CD4-positive, alpha-beta T cell treated with Interferon alpha-2 for 1 hour (primary cell): ENCODE measurements around the gene NHERF2.
"Not testable (repeated sequence)": the region's sequence is repeated elsewhere in the genome, so short reads cannot be mapped to it uniquely, and the experiment has no call there.

Source experiments
- DNase-seq, 2 donors: peaks; one replicate each; pipeline ENCODE4 v3.0.0-alpha.2; 2020 to 2022

The NHERF2 gene

GRCh38 chr16:2007081-2007836 is 19.4 kb upstream of the NHERF2 start:
- DNase-seq: no peak

GRCh38 chr16:2008009-2008526 is 18.6 kb upstream of the NHERF2 start:
- peak in 1 of 2 donors; percentile 26 for DNase-seq

GRCh38 chr16:2008631-2009163 is 18.0 kb upstream of the NHERF2 start:
- peak in 1 of 2 donors; percentile 33 for DNase-seq

GRCh38 chr16:2009164-2009711 is 17.5 kb upstream of the NHERF2 start:
- no peak for DNase-seq

GRCh38 chr16:2009791-2010510 is 16.8 kb upstream of the NHERF2 start, which contains the start of gene ZNF598:
Gene ZNF598 (minus strand): TSS chr16:2009821.
- peak; percentile 79 to 85 for DNase-seq

GRCh38 chr16:2011726-2012125 is 15.0 kb upstream of the NHERF2 start:
- not testable (repeated sequence) for DNase-seq

- DNase-seq: no peak
Observed at GRCh38 chr16:2013527-2013926, 13.2 kb upstream of the NHERF2 start.

- peak in 1 of 2 donors; percentile 26 for DNase-seq
Observed at GRCh38 chr16:2015117-2015946, 11.4 kb upstream of the NHERF2 start.

- no peak for DNase-seq
Observed at GRCh38 chr16:2015947-2016208, 10.8 kb upstream of the NHERF2 start.

GRCh38 chr16:2016407-2016922 is 10.2 kb upstream of the NHERF2 start:
- no peak for DNase-seq

- no peak for DNase-seq
Observed at GRCh38 chr16:2019518-2019920, 7.2 kb upstream of the NHERF2 start, which contains the start of gene NPW. Gene NPW (plus strand): TSS chr16:2019785.

GRCh38 chr16:2019921-2020831 is 6.5 kb upstream of the NHERF2 start:
- DNase-seq: no peak

GRCh38 chr16:2022723-2023091 is 4.0 kb upstream of the NHERF2 start:
- no peak for DNase-seq

GRCh38 chr16:2023092-2024031 is 3.3 kb upstream of the NHERF2 start:
- DNase-seq: peak; percentile 93 to 96

GRCh38 chr16:2024032-2024420 is 2.7 kb upstream of the NHERF2 start:
- no peak for DNase-seq

GRCh38 chr16:2025251-2025650 is 1.5 kb upstream of the NHERF2 start:
- no peak for DNase-seq

- DNase-seq: no peak
Observed at GRCh38 chr16:2025878-2026460, 733 bp upstream of the NHERF2 start.

- no peak for DNase-seq
Observed at GRCh38 chr16:2027024-2028010, 615 bp downstream of the NHERF2 start.

- no peak for DNase-seq
Observed at GRCh38 chr16:2028146-2028545, 1.4 kb downstream of the NHERF2 start.
